ENCODE data around the gene ASTE1.
A peak's percentile ranks its signal among the peaks of the same experiment; 100 is the strongest.
"Not testable (repeated sequence)": the region's sequence is repeated elsewhere in the genome, so short reads cannot be mapped to it uniquely, and the experiment has no call there.

Gene ASTE1

DNA sequence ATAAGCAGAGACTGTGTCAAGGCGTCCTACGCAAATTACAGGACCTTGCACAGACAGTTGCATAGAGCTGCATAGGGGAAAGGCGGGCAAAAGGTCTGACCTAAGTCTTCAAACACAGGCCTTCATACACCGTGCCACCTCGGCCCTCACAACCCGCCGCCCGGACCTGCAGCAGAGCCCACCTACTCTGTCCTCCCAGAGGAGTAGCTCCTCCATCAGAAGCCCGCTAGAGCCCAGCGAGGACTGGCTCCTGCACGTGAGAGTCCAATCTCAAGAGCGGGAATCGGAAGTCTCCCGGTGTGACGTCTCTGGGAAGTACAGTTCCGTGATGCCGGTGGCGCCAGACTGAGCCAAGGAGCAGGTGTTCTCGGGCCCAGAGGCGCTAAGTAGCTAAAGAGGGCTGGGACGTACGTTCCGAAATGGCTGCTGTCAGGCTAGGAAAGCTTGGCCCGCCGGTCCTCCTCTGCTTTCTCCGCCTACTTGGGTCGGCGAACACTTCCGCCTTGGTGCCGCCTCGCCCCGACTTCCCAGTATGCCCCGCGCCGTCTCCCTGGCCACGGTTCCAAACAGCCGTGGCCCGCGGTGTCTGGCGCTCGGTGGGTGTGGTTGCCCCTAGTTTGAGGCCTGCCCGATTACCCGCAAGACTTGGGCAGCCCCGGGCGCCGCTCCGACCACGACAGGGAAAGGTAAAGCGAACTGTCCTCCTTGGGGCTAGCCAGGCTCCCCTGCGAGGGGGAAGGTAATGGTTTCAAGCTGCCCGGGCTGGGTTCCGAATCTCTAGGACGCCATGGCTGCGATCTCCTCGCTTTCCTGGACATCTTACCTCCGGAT is at the start of gene ASTE1, which contains the start of gene NEK11:
Gene ASTE1 (minus strand): TSS at position 505 of the 831 bp plus-strand sequence. CDS start 1,519 bp downstream, outside the sequence.
Gene NEK11 (plus strand): TSS at position 557 of the 831 bp plus-strand sequence. CDS start 2,832 bp downstream, outside the sequence.
- peak; percentile 95 for DNase-seq

GRCh38 chr3:131075632-131076328 is 49.2 kb upstream of the ASTE1 start:
- DNase-seq, result no peak

DNA sequence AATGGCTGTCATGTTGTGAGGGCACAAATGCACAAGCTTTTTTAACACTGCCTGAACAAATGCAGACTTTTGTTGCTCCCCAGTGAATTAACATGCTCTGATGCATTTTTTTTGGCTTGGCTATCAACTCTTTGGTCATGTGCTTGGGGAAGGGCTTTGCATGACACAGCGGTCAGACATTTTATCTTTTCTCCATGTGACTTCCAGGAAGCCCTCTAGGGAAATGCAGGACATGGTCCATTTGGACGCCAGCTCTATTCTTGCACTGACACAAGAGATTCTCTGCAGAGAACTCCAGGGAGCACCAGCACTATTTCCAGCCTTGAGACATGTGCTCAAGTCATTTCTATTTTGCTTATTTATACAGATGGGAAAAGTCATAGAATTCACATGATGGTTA is 46.2 kb upstream of the ASTE1 start:
- DNase-seq, result no peak

- no peak for DNase-seq
Measured at GRCh38 chr3:131072099-131072559, 45.5 kb upstream of the ASTE1 start.

GRCh38 chr3:131067983-131068382 is 41.4 kb upstream of the ASTE1 start:
- no peak for DNase-seq

DNA sequence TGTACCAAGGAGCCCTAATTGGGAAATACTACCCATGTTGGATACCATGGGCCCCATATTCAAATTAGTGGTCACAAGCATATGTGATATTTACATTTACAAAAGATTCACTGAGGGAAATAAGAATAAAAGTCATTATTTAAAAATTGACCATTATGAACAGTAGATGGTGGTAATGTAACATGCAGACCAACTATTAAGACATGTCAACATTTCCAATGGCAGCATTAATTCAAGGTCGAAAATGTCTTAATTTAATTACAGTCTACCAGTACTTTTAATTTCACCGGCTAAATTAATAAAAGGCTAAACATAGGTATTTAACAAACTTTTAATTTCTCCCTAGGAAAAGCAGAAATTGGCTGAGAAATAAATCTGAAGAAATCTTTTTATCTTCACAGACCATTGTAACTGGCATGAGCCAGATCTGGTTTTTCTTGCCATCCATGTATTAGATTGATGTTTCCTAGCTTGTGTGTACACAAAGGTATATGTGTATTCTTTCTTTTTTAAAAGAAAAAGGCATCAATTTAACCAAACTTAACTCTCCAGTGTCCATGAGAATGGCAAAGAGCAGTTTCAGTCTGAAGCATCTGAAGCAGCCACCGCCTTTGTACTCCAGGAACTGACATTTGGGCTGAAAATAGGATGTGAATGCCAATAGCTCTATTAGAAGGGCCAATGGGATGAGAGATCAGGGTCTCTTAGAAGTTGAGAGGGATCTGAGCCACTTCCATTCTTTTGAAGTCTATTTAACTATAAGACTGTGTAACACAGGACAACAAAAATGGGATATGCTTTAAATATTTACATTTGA is 26.6 kb upstream of the ASTE1 start:
- DNase-seq, result no peak

DNA sequence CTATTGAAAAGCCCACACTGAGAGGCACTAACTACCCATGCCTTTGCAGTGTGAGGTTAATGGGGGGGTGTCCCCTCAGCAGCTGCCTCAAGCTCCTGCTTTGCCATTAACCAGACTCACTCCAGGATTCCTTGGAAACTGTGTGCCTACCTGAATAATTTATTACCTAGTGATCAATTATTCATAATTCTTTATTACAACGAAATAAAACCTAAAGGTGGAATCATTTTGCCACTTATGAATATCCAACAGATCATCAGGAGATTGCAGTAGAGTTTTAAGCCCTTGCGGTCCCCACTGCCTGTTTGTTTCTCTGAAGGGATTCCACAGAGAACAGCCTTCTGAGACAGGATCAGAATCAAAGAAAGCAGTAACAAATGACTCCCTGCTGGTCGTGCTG is 23.4 kb upstream of the ASTE1 start:
- peak; percentile 51 for DNase-seq

- no peak for DNase-seq
Measured at GRCh38 chr3:131048030-131048429, 21.4 kb upstream of the ASTE1 start.

GRCh38 chr3:131047582-131047981 is 21.0 kb upstream of the ASTE1 start:
- no peak for DNase-seq

GRCh38 chr3:131042271-131042985 is 15.8 kb upstream of the ASTE1 start:
- DNase-seq, result not testable (repeated sequence)

GRCh38 chr3:131038326-131038725 is 11.7 kb upstream of the ASTE1 start:
- no peak for DNase-seq

GRCh38 chr3:131036986-131037385 is 10.4 kb upstream of the ASTE1 start:
- no peak for DNase-seq

DNA sequence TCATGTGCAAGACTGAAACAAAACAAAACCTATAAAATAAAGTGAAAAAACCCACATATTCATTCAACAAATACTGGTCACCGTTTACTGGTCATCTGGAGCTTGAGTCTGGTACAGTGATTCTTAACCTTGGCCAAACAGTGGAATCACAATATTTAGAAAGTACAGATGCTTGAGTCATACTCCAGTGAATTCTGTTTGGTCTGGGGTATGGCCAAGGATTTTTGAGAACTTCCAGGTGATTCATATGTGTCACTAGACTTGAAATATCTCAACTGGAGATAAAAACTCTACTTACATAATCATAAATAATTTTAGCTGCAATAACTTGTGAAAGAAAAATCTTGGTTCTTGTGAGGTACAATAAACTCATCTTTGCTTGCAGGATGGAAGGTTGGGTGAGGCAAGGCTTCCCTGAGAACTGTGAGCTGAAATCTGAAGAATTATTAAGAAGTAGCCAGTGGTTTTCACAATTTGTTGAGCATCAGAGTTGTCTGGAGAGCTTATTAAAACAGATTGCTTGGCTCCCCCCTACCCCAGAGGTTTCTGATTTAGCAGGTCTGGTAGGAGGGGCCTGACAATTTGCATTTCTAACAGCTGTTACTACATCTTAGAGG is 9.7 kb upstream of the ASTE1 start:
- no peak for DNase-seq

- DNase-seq, result no peak
Measured at GRCh38 chr3:131033480-131034080, 7.0 kb upstream of the ASTE1 start.

DNA sequence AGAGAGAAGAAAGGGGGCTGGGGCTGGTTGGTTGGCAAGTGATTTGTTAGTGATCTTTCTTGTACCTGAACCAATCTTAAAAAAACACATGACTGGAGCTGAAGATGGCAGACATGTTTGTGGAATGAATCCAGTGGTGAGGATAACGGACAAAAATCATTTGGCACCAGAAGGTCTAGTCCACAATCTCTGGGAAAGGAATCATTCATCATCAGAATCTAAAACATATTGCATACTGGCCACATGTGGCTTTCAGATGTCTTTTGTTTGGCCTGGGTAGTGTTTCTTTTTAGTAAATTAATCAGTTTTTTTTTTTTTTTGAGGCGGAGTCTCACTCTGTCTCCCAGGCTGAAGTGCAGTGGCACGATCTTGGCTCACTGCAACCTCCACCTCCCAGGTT is 5.0 kb upstream of the ASTE1 start:
- DNase-seq, result no peak

- no peak for DNase-seq
Measured at GRCh38 chr3:131028844-131029243, 2.2 kb upstream of the ASTE1 start.

DNA sequence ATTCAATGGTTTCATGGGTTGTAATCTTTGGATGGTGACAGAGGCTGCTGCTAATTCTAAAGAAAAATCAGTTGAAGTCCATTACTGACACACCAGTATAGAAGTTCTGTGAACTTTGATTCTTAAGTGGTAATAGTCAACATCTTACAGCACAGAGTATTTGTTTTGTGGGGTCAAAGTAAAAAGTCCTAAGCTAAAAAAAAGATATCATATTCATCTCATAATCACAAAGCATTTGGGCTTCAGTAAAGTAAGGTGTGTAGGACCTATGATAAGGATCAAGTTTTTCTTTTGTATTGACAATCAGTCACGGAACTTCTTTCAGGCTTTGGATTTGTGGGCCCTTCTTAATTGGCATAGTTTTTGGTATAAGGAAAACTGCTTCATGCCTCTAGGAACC is 1.1 kb downstream of the ASTE1 start:
- DNase-seq, result no peak

DNA sequence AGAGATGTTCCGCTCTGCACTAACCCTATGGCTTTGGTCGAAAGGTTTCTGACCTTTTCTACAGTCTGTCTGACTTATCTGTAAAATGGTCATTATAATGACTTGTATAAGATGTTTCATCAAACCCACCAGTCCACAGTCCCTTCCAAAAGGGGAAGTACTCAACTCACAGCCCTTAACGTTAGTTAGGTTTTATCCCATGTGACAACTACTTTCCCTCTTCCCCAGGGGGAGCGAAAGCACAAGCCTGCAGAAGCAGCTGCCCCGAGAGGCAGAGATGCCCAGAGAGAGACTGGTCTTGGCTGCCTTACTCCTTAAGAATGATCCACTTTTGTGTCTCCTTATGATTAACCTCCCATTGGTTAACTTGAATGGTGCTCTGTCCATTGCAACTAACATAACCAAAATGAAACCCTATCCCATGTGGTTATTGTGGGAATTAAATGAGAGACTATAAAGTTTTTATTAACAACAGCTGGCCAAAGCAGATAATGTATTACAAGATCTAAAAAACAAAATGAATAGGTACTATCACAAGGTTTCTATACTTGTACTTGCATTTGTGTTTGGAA is 6.4 kb downstream of the ASTE1 start:
- no peak for DNase-seq

DNA sequence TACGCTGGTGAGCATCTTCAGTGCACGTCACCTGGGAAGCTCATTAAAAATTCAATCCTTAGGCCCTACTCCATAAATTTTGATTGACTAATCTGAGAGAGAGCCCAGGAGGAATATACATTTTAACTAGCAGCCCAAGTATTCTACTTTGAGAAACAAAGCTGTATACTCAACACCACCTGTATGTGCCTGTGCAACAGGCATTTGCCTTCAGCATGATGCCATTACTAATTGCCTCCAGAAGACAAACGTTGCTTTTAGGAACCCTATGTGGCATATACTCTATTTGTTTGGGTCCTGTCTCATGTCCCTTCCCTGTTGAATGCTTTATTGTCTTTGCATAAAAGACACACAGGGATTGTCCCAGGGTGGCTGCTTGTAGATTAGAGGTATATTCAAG is 7.7 kb downstream of the ASTE1 start:
- no peak for DNase-seq

- no peak for DNase-seq
Measured at GRCh38 chr3:131009698-131010097, 16.9 kb downstream of the ASTE1 start.

DNA sequence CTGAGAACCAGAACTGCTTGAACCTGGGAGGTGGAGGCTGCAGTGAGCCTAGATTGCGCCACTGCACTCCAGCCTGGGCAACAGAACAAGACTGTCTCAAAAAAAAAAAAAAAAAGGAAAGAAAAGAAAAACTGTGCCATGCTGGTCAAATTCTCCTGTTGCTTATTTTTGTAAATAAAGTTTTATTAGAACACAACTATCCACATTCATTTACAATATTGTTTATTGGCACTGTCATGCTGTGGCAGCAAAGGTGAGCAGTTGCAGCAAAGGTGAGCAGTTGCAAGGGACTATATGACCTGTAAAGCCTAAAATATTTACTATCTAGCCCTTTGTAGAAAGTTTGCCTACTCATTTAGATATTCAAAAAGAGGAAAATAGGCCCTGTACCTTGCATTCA is 18.3 kb downstream of the ASTE1 start:
- DNase-seq, result no peak
